Vagina (tissue), 2 donors: ENCODE measurements around the gene UTY. TPM values are rescaled to one million over a fixed set of nuclear protein-coding genes. Genes with fewer than 3 reads are reported as not detected.

Experiments
- DNase-seq, 2 donors: peaks; one replicate each; pipeline ENCODE4 v3.0.0-alpha.2; 2017; ENCODE audit errors: extremely low spot score in 2 of 2
- H3K27ac ChIP-seq: fragments of 200-600 bp; sonication (generic); one replicate; pipeline ENCODE4 v1.5.1; 2019
- H3K27me3 ChIP-seq: fragments of 200-600 bp; sonication (generic); one replicate; pipeline ENCODE4 v1.5.1; 2019
- H3K36me3 ChIP-seq, 2 donors: fragments of 200-600 bp; sonication (generic); one replicate each; pipeline ENCODE4 v1.5.1; 2017 to 2019
- H3K4me1 ChIP-seq: fragments of 200-600 bp; sonication (generic); one replicate; pipeline ENCODE4 v1.5.1; 2019
- H3K4me3 ChIP-seq, 2 donors: fragments of 200-600 bp; sonication (generic); 1 replicate in 1 of 2; 2 replicates in 1 of 2; pipeline ENCODE4 v1.5.1; 2016 to 2019
- H3K9me3 ChIP-seq: fragments of 200-600 bp; sonication (generic); one replicate; pipeline ENCODE4 v1.5.1; 2019
- CTCF ChIP-seq, 3 experiments: fragments of 450-650 bp in 2 of 3; fragments of 200-600 bp in 1 of 3; sonication (generic) in 1 of 3; IDR thresholded peaks; one replicate each; pipeline ENCODE4 v1.5.1; 2017 to 2019; ENCODE audit warnings: antibody characterized with exemption in 3 of 3, mild to moderate bottlenecking in 2 of 3, moderate library complexity in 2 of 3
- POLR2A ChIP-seq, 2 donors: fragments of 450-650 bp; IDR thresholded peaks; one replicate each; pipeline ENCODE4 v1.6.1; 2017; ENCODE audit warnings: antibody characterized with exemption in 2 of 2, mild to moderate bottlenecking in 2 of 2, moderate library complexity in 2 of 2
- POLR2AphosphoS5 ChIP-seq, 2 donors: sonication (generic); formaldehyde crosslinking; IDR thresholded peaks; one replicate each; pipeline ENCODE4 v1.9.0; 2017; ENCODE audit warnings: antibody characterized with exemption in 2 of 2, mild to moderate bottlenecking in 2 of 2, low read depth in 1 of 2; ENCODE audit not compliant: insufficient read depth in 1 of 2
- intact Hi-C: fragments of 100-400 bp; cut with DNase I; formaldehyde crosslinking; loops from one replicate; pipeline ENCODE4 v1.15.1; 2023
- total RNA-seq: library from RNA; depleted of rRNA; stranded (reverse); fragments of >200 nt; gene quantifications from one replicate; pipeline ENCODE4 v1.2.3, GENCODE V29; 2016

The UTY gene
- total RNA-seq, 1 donor from 2014 or later, result not detected

GRCh38 chrY:13205214-13205613, 274.6 kb downstream of the UTY start:
- TF ChIP-seq POLR2AphosphoS5 (IDR thresholded peaks at IDR 0.05; ENCODE audit: insufficient read depth in 1 of 2, low read depth in 1 of 2) (no peak), CTCF (IDR thresholded peaks at IDR 0.05) (no peak), POLR2A (IDR thresholded peaks at IDR 0.05) (no peak)
- Histone ChIP-seq H3K36me3 (no peaks in the 10 kb centered on the region), H3K9me3 (no peaks in the 10 kb centered on the region), H3K4me3 (no peak overlapping the region), H3K4me1 (no peaks in the 10 kb centered on the region), H3K27me3 (no peaks in the 10 kb centered on the region), H3K27ac (no peak overlapping the region)
- no peak for DNase-seq
- intact Hi-C loops, result no loop called here

Other genes starting within 250 kb of the UTY start
- not detected for gene TMSB4Y, start 223.9 kb upstream of the UTY start, total RNA-seq